Measurements from ENCODE around the gene IL32.

IL32 gene

GRCh38 chr16:3094289-3095027 lies 29.0 kb downstream of the IL32 start:
- no peak overlapping the region for H3K4me3 ChIP-seq (ENCODE audit: low read depth, low read length)
- TF ChIP-seq CTCF (IDR thresholded peaks at IDR 0.05; ENCODE audit: low read depth, low read length), result peak; percentile 63

DNA sequence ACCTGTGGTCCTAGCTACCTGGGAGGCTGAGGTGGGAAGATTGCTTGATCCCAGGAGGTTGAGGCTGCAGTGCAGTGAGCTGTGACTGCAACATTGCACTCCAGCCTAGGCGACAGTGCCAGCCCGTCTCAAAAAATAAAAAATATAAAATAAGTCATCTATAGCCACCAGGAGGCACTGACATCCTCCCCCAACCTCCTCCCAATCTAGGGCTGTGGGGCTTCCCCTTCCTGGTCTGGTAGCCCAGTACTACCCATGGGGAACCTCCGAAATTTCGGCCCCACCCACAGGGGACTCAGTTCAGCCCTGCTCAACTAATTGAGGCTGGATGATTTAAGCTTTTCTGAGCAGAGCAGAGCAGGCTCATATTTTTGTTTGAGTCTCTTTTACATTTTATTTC lies 30.4 kb downstream of the IL32 start:
- no peak overlapping the region for H3K4me3 ChIP-seq (ENCODE audit: low read depth, low read length)
- no peak for TF ChIP-seq CTCF (IDR thresholded peaks at IDR 0.05; ENCODE audit: low read depth, low read length)

- H3K4me3 ChIP-seq (ENCODE audit: low read depth, low read length), result no peak overlapping the region
- TF ChIP-seq CTCF (IDR thresholded peaks at IDR 0.05; ENCODE audit: low read depth, low read length), result no peak
These were observed 30.9 kb downstream of the IL32 start for GRCh38 chr16:3096362-3096761.

DNA sequence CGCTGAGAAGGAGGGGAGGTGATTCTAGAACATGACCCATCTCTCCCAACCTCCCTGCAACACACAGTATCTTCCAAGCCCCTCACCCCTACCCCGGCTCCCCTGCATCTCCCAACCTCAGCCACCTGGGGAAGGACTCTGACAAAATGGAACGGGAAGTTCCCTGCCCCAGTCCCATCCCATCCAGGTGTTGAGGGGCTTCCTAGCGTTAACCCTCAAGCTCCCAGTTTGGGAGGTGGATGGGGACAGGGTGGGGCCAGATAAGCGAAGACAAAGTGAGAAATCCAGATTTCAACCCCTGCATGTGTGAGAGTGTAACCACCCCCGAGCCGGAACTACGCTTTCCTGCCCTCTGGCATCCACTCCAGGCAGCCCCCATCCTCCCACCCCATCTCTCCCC lies 31.8 kb downstream of the IL32 start:
- no peak overlapping the region for H3K4me3 ChIP-seq (ENCODE audit: low read depth, low read length)
- no peak for TF ChIP-seq CTCF (IDR thresholded peaks at IDR 0.05; ENCODE audit: low read depth, low read length)

GRCh38 chr16:3098459-3099394 lies 33.3 kb downstream of the IL32 start, which contains the start of gene ZSCAN10:
TSS of gene ZSCAN10 (minus strand) at chr16:3099294. CDS start at chr16:3092937, 6,357 bp downstream.
- H3K4me3 ChIP-seq (ENCODE audit: low read depth, low read length), result no peak within 1 kb of the TSS
- TF ChIP-seq CTCF (IDR thresholded peaks at IDR 0.05; ENCODE audit: low read depth, low read length), result no peak

GRCh38 chr16:3099395-3099731 lies 33.9 kb downstream of the IL32 start:
- no peak overlapping the region for H3K4me3 ChIP-seq (ENCODE audit: low read depth, low read length)
- TF ChIP-seq CTCF (IDR thresholded peaks at IDR 0.05; ENCODE audit: low read depth, low read length), result no peak

Data from WI38 (cell line).